OCI-M2 (cell line): ENCODE data around the gene TBC1D17.

Experiments used
- DNase-seq: peaks from one replicate; lab custom pipeline; 2025; ENCODE audit not compliant: unreplicated experiment; lab: John Stamatoyannopoulos, UW

Gene TBC1D17

GRCh38 chr19:49847731-49848696 lies 29.5 kb upstream of the TBC1D17 start:
- no peak for DNase-seq

GRCh38 chr19:49848938-49849337 lies 28.6 kb upstream of the TBC1D17 start:
- DNase-seq, result no peak

GRCh38 chr19:49849433-49850220 lies 27.9 kb upstream of the TBC1D17 start:
- DNase-seq, result no peak

GRCh38 chr19:49850221-49850486 lies 27.3 kb upstream of the TBC1D17 start:
- DNase-seq, result no peak

- peak; percentile 88 for DNase-seq
Observed at GRCh38 chr19:49850487-49851342, 26.8 kb upstream of the TBC1D17 start, which contains the start of gene PTOV1. TSS of gene PTOV1 (plus strand) at chr19:49851159.

- DNase-seq, result no peak
Observed at GRCh38 chr19:49851456-49852259, 25.8 kb upstream of the TBC1D17 start.

GRCh38 chr19:49852631-49853126 lies 24.8 kb upstream of the TBC1D17 start:
- DNase-seq, result no peak

- DNase-seq, result no peak
Observed at GRCh38 chr19:49853852-49854377, 23.6 kb upstream of the TBC1D17 start.

GRCh38 chr19:49854378-49855263 lies 22.9 kb upstream of the TBC1D17 start:
- no peak for DNase-seq

GRCh38 chr19:49855277-49855675 lies 22.2 kb upstream of the TBC1D17 start:
- no peak for DNase-seq

GRCh38 chr19:49855676-49856573 lies 21.6 kb upstream of the TBC1D17 start:
- no peak for DNase-seq

GRCh38 chr19:49856574-49857021 lies 20.9 kb upstream of the TBC1D17 start:
- no peak for DNase-seq

- no peak for DNase-seq
Observed at GRCh38 chr19:49857061-49857837, 20.3 kb upstream of the TBC1D17 start.

GRCh38 chr19:49857838-49858087 lies 19.7 kb upstream of the TBC1D17 start:
- no peak for DNase-seq

GRCh38 chr19:49858088-49858985 lies 19.2 kb upstream of the TBC1D17 start:
- no peak for DNase-seq

GRCh38 chr19:49859682-49860335 lies 17.7 kb upstream of the TBC1D17 start:
- DNase-seq, result no peak
